Posterior cingulate gyrus (tissue), 11 donors: ENCODE data around the gene TUBG1.
"Not testable (repeated sequence)": the region's sequence is repeated elsewhere in the genome, so short reads cannot be mapped to it uniquely, and the experiment has no call there.

ENCODE experiments used
- DNase-seq, 10 donors: peaks; one replicate each; pipeline versions ENCODE4 v3.0.0 to v3.0.0-alpha.2; 2020 to 2021; ENCODE audit warnings: mixed read lengths in 3 of 10
- intact Hi-C: fragments of 100-400 bp; cut with DNase I; formaldehyde crosslinking; loops from one replicate; pipeline ENCODE4 v1.15.1; 2023

Gene TUBG1

GRCh38 chr17:42659932-42660274, 50.4 kb downstream of the TUBG1 start:
- intact Hi-C loops, DNase-seq: not testable (repeated sequence)

- intact Hi-C loops, result no loop called here
These were observed 51.3 kb downstream of the TUBG1 start for GRCh38 chr17:42660692-42661345.

More at GRCh38 chr17:42660692-42661345, 51.3 kb downstream of the TUBG1 start:
- DNase-seq, result peak in 1 of 10 donors; percentile 56
